Tibial artery (tissue), 4 donors: ENCODE data around the gene RASAL2.

Experiments used
- DNase-seq, 2 donors: peaks; one replicate each; pipeline ENCODE4 v3.0.0-alpha.2; 2019
- H3K27ac ChIP-seq, 2 donors: fragments of 200-600 bp; sonication (generic) in 1 of 2; 1 replicate in 1 of 2; 2 replicates in 1 of 2; pipeline ENCODE4 v1.5.1; 2018 to 2019; ENCODE audit warnings: mild to moderate bottlenecking in 1 of 2
- H3K27me3 ChIP-seq, 2 donors: fragments of 200-600 bp; sonication (generic) in 1 of 2; one replicate each; pipeline versions ENCODE4 v1.5.1 to v1.6.0; 2016 to 2019
- H3K36me3 ChIP-seq, 3 donors: fragments of 200-600 bp; sonication (generic) in 2 of 3; one replicate each; pipeline ENCODE4 v1.5.1; 2016 to 2019; ENCODE audit warnings: mild to moderate bottlenecking in 2 of 3
- H3K4me1 ChIP-seq, 4 donors: fragments of 200-600 bp; sonication (generic) in 2 of 4; 1 replicate in 3 of 4; 2 replicates in 1 of 4; pipeline ENCODE4 v1.5.1; 2016 to 2019
- H3K4me3 ChIP-seq, 2 donors: fragments of 200-600 bp; sonication (generic) in 1 of 2; 1 replicate in 1 of 2; 2 replicates in 1 of 2; pipeline ENCODE4 v1.5.1; 2018 to 2019; ENCODE audit warnings: mild to moderate bottlenecking in 2 of 2
- H3K9me3 ChIP-seq, 3 donors: fragments of 200-600 bp; sonication (generic) in 1 of 3; one replicate each; pipeline ENCODE4 v1.5.1; 2016 to 2019
- intact Hi-C: fragments of 100-400 bp; cut with DNase I; formaldehyde crosslinking; loops from one replicate; pipeline ENCODE4 v1.15.0; 2023; ENCODE audit warnings: low total_unique reads
- TF ChIP-seq, protein P1 (sequence below), 2 experiments: fragments of 200-600 bp in 1 of 2; fragments of 450-650 bp in 1 of 2; IDR thresholded peaks; one replicate each; pipeline ENCODE4 v1.5.1; 2017 to 2019; ENCODE audit warnings: antibody characterized with exemption in 2 of 2, mild to moderate bottlenecking in 1 of 2, moderate library complexity in 1 of 2

RASAL2 gene

DNA sequence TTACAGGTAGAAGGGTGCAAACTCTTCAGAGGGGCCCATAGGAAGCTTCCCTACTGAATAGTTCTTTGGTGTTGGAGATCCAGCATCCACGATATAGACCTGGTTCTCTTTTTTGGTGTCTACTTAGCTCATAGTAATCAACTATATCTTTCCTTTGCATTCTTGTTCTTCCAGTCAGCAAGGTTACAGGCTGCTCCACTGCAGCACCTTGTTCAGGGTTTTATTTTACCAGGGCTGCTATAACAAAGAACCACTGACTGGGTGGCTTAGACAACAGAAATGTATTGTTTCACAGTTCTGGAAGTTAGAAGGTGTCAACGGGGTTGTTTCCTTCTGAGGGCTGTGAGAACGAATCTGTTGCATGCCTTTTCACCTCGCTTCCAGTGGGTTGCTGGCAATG is 266.5 kb downstream of the RASAL2 start:
- no peaks in the 10 kb centered on the region for H3K27me3 ChIP-seq
- DNase-seq: no peak
- peaks cover 0 to 4% (median 0%) of the 10 kb centered on the region in 4 donors for H3K4me1 ChIP-seq
- no peaks in the 10 kb centered on the region for H3K36me3 ChIP-seq
- intact Hi-C loops: no loop called here
- TF ChIP-seq, protein P1, sequence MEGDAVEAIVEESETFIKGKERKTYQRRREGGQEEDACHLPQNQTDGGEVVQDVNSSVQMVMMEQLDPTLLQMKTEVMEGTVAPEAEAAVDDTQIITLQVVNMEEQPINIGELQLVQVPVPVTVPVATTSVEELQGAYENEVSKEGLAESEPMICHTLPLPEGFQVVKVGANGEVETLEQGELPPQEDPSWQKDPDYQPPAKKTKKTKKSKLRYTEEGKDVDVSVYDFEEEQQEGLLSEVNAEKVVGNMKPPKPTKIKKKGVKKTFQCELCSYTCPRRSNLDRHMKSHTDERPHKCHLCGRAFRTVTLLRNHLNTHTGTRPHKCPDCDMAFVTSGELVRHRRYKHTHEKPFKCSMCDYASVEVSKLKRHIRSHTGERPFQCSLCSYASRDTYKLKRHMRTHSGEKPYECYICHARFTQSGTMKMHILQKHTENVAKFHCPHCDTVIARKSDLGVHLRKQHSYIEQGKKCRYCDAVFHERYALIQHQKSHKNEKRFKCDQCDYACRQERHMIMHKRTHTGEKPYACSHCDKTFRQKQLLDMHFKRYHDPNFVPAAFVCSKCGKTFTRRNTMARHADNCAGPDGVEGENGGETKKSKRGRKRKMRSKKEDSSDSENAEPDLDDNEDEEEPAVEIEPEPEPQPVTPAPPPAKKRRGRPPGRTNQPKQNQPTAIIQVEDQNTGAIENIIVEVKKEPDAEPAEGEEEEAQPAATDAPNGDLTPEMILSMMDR (IDR thresholded peaks at IDR 0.05): no peak
- H3K4me3 ChIP-seq: no peak overlapping the region
- no peaks in the 10 kb centered on the region for H3K9me3 ChIP-seq
- H3K27ac ChIP-seq: no peak overlapping the region

DNA sequence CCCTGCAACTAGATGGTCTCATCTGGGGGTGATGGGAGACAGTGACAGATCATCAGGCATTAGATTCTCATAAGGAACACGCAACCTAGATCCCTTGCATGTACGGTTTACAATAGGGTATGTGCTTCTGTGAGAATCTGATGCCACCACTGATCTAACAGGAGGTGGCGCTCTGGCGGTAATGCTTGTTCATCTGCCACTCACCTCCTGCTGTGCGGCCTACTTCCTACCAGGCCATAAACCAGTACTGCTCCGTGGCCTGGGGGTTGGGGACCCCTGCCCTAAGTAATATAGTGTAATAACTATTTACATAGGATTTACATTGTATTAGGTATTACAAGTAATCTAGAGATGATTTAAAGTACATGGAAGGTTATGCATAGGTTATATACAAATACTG is 267.9 kb downstream of the RASAL2 start:
- H3K9me3 ChIP-seq: no peaks in the 10 kb centered on the region
- H3K27me3 ChIP-seq: no peaks in the 10 kb centered on the region
- TF ChIP-seq, protein P1 (IDR thresholded peaks at IDR 0.05): no peak
- intact Hi-C loops: no loop called here
- no peak overlapping the region for H3K27ac ChIP-seq
- H3K36me3 ChIP-seq: no peaks in the 10 kb centered on the region
- H3K4me3 ChIP-seq: no peak overlapping the region
- H3K4me1 ChIP-seq: peaks cover 0 to 4% (median 0%) of the 10 kb centered on the region in 4 donors
- no peak for DNase-seq

DNA sequence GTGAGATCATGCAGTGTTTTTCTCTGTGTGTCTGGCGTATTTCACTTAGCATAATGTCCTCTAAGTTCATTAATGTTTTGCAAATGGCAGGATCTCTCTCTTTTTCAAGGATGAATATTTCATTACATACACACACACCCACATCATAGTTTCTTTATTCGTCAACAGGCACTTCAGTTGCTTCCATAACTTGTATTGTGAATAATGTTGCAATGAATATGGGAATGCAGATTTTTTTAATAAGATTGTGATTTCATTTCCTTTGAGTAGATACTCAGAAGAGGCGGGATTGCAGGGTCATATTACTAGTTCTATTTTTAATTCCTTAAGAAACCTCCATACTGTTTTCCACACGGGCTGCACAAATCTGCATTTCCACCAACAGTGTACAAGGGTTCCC is 268.8 kb downstream of the RASAL2 start:
- no peaks in the 10 kb centered on the region for H3K36me3 ChIP-seq

DNA sequence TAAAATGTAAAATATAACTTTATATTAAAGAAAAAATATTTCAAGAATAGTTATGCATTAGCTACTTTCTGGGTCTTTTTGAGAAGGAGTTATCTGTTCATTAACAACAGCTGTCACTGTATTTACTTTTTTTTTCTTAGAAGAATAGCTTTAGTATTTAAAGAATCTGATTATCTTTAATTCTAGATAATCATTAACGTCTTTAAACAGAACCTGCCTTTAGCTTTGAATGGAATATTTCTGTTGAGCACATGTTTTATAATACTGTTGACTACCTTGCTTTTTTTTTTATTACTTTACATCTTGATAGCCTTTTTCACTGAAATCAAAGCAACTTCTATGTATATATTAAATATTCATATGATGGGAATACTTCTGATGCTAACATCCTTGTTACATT is 270.9 kb downstream of the RASAL2 start:
- Histone ChIP-seq H3K4me3 (no peak overlapping the region), H3K27ac (no peak overlapping the region), H3K27me3 (no peaks in the 10 kb centered on the region), H3K36me3 (no peaks in the 10 kb centered on the region), H3K9me3 (no peaks in the 10 kb centered on the region), H3K4me1 (peaks cover 0 to 4% (median 0%) of the 10 kb centered on the region in 4 donors)
- intact Hi-C loops: no loop called here
- no peak for DNase-seq
- TF ChIP-seq, protein P1 (IDR thresholded peaks at IDR 0.05): no peak

More for the DNA sequence above, 268.8 kb downstream of the RASAL2 start:
- Histone ChIP-seq H3K4me3 (no peak overlapping the region), H3K4me1 (peaks cover 0 to 4% (median 0%) of the 10 kb centered on the region in 4 donors), H3K27me3 (no peaks in the 10 kb centered on the region), H3K9me3 (no peaks in the 10 kb centered on the region), H3K27ac (no peak overlapping the region)
- intact Hi-C loops: no loop called here
- TF ChIP-seq, protein P1 (IDR thresholded peaks at IDR 0.05): no peak
- no peak for DNase-seq

DNA sequence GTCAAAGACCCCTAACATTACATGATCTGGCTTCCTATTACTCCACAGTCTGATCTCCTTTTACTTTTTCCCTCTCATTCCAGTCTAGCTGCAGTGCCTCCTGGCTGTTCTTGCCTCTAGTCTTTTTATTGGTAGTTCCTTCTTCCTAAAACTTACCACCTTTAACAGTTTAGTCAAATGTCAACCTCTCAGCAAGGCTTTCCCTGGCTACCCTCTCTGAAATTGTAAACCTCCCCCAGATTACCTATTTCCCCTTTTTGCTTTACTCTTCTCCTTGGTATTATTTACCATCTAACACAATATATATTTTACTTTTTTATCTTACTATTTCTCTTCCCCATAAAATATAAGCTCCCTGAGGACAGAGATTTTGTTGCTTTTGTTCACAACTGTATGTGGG is 273.2 kb downstream of the RASAL2 start:
- TF ChIP-seq, protein P1 (IDR thresholded peaks at IDR 0.05): no peak
- H3K36me3 ChIP-seq: no peaks in the 10 kb centered on the region
- no peak overlapping the region for H3K27ac ChIP-seq
- no peaks in the 10 kb centered on the region for H3K9me3 ChIP-seq
- no peak overlapping the region for H3K4me3 ChIP-seq
- intact Hi-C loops: no loop called here
- H3K4me1 ChIP-seq: peaks cover 0 to 17% (median 5%) of the 10 kb centered on the region in 4 donors
- DNase-seq: no peak
- no peaks in the 10 kb centered on the region for H3K27me3 ChIP-seq

DNA sequence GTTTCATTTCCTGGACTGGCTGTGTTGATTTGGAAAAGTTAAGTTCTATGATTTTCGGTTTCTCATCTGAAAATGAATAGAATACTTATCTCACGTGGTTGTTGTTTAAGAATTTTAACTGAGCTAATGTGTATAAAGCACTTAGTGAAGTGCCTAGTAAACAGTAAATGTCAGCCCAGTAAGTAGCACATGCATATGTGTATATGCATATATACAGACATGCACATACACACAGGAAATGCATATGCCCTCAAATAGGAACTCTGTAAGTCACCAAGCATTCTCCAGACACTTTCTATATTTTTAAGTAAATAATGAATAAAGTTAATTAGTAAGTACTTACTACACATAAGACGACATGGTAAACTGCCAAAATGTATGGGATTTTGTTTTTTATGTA is 274.3 kb downstream of the RASAL2 start:
- no peaks in the 10 kb centered on the region for H3K27me3 ChIP-seq
- no peaks in the 10 kb centered on the region for H3K36me3 ChIP-seq
- intact Hi-C loops: no loop called here
- H3K9me3 ChIP-seq: no peaks in the 10 kb centered on the region
- DNase-seq: no peak
- H3K4me3 ChIP-seq: no peak overlapping the region
- TF ChIP-seq, protein P1 (IDR thresholded peaks at IDR 0.05): no peak
- no peak overlapping the region for H3K27ac ChIP-seq
- H3K4me1 ChIP-seq: peaks cover 0 to 17% (median 7%) of the 10 kb centered on the region in 4 donors
